Right atrium auricular region (tissue), 2 donors: Measurements from ENCODE around the gene LPAR5. TPM values are rescaled to one million over a fixed set of nuclear protein-coding genes. Genes with fewer than 3 reads are reported as not detected.

Experiments used
- DNase-seq: peaks from one replicate; pipeline ENCODE4 v3.0.0-alpha.2; 2019; ENCODE audit warnings: low spot score
- H3K27ac ChIP-seq, 2 donors: fragments of 200-600 bp; sonication (generic); 1 replicate in 1 of 2; 2 replicates in 1 of 2; pipeline ENCODE4 v1.5.1; 2016 to 2019
- H3K27me3 ChIP-seq, 2 donors: fragments of 200-600 bp; sonication (generic); one replicate each; pipeline versions ENCODE4 v1.5.1 to v1.6.0; 2017 to 2019
- H3K36me3 ChIP-seq: fragments of 200-600 bp; sonication (generic); one replicate; pipeline ENCODE4 v1.5.1; 2016
- H3K4me1 ChIP-seq, 2 donors: fragments of 200-600 bp; sonication (generic); one replicate each; pipeline versions ENCODE4 v1.5.1 to v1.6.0; 2017 to 2019
- H3K4me3 ChIP-seq, 2 donors: fragments of 200-600 bp; sonication (generic); 1 replicate in 1 of 2; 2 replicates in 1 of 2; pipeline ENCODE4 v1.5.1; 2017 to 2019; ENCODE audit warnings: mild to moderate bottlenecking in 1 of 2, moderate library complexity in 1 of 2
- H3K9me3 ChIP-seq, 2 donors: fragments of 200-600 bp; sonication (generic); one replicate each; pipeline ENCODE4 v1.5.1; 2019
- total RNA-seq, 2 donors: library from RNA; depleted of rRNA; stranded (reverse); fragments of >200 nt; gene quantifications; one replicate each; pipeline ENCODE4 v1.1.0, GENCODE V29; 2016
- TF ChIP-seq, protein P1 (sequence below), 2 donors: fragments of 200-600 bp; sonication (generic); IDR thresholded peaks; one replicate each; pipeline ENCODE4 v1.5.1; 2019; ENCODE audit warnings: antibody characterized with exemption in 2 of 2

The LPAR5 gene
- total RNA-seq, 2 donors from 2014 or later: 1.6 to 3.7 TPM

DNA sequence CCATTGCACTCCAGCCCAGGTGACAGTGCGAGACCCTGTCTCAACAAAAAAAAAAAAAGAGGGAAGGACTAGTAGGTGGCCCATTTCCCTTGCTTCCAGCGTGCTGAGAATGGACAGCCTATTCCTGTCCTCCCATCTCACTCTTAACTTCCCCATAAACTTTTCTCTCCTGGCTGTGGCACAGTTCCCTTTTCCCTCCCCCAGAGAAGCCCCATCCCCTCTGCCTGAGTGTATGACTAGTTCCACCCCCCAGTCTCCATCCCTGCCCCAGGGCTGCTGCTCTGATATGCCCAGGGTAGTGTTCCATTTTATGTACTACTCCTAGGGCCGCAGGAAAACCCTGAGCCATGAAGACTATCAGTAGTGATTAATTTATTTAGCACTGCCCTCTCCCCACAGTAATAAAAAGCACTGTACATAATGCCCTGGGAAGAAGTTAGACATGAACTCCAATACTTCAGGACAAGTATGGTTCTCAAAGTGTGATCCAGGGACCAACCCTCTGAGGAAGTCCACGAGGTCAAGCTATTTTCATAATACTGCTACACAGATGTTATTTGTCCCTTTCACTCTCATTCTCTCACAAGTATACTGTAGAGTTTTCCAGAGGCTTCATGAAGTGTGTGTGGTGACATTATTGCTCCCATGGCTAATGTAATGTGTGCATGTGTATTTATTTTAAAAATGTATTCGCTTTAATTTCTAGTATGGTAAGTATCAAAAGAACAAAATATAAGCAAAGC is 17.1 kb downstream of the LPAR5 start:
- Histone ChIP-seq H3K27me3 (no peaks in the 10 kb centered on the region), H3K4me3 (no peak overlapping the region), H3K9me3 (no peaks in the 10 kb centered on the region), H3K36me3 (no peaks in the 10 kb centered on the region), H3K4me1 (peaks cover 0 to 17% of the 10 kb centered on the region in 2 donors), H3K27ac (no peak overlapping the region)
- no peak for DNase-seq
- TF ChIP-seq, protein P1, sequence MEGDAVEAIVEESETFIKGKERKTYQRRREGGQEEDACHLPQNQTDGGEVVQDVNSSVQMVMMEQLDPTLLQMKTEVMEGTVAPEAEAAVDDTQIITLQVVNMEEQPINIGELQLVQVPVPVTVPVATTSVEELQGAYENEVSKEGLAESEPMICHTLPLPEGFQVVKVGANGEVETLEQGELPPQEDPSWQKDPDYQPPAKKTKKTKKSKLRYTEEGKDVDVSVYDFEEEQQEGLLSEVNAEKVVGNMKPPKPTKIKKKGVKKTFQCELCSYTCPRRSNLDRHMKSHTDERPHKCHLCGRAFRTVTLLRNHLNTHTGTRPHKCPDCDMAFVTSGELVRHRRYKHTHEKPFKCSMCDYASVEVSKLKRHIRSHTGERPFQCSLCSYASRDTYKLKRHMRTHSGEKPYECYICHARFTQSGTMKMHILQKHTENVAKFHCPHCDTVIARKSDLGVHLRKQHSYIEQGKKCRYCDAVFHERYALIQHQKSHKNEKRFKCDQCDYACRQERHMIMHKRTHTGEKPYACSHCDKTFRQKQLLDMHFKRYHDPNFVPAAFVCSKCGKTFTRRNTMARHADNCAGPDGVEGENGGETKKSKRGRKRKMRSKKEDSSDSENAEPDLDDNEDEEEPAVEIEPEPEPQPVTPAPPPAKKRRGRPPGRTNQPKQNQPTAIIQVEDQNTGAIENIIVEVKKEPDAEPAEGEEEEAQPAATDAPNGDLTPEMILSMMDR (IDR thresholded peaks at IDR 0.05): no peak

DNA sequence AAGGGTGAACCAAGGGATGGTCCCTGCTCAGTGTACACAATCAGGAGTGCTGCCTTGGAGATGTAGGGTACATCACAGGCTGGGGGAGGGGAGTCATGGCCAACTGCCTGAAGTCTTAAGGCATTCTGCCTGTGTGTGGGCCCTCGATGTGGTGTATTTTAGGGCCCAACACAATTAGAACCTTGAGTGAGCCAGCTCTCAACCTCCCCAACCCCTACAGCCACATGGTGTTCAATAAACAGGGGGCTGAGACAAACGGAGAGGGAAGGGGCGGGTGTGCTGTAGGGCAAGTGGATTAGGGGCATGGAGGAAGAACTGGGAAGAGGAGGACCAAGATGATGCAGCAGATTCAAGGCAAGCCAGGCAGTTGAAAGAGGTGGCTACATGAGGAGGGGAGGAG is 20.0 kb downstream of the LPAR5 start:
- Histone ChIP-seq H3K36me3 (no peaks in the 10 kb centered on the region), H3K9me3 (no peaks in the 10 kb centered on the region), H3K4me3 (no peak overlapping the region), H3K27ac (peak overlapping the region in 1 of 2 donors; percentile 12), H3K27me3 (no peaks in the 10 kb centered on the region), H3K4me1 (peaks cover 0 to 39% of the 10 kb centered on the region in 2 donors)
- TF ChIP-seq, protein P1 (IDR thresholded peaks at IDR 0.05): no peak
- no peak for DNase-seq

DNA sequence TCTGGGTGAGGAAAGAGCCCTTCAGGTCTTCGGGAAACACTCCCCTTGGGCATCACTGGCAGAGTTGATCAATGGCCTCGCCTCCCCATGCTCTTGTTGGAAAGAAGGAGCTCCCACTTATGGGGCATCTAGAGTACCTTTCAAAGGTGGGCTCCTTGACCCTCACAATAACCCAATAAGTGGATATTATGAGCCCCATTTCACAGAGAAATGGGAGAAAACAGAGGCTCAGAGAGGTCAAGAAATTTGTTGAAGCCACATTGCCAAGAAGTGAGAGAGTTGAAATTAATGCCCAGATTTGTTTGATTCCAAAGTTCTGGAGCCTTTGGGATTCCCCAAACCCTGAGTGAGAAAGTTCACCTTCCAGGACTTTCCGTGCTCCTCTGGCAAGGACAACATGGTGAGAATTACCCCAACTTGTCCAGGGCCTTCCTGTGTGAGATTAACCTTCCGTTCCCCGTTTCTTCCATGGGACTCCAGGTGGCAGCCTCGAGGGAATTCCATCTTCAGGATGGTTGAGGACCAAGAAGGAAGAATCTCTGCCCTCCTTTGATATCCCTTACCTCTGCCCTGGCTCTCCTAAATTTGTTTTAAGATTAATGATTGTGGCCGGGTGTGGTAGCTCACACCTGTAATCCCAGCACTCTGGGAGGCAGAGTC is 21.1 kb downstream of the LPAR5 start:
- peak overlapping the region in 1 of 2 donors; percentile 1 for H3K4me3 ChIP-seq
- peaks cover 0 to 31% of the 10 kb centered on the region in 2 donors for H3K4me1 ChIP-seq
- peak overlapping the region; percentile 87 to 98 for H3K27ac ChIP-seq
- no peaks in the 10 kb centered on the region for H3K27me3 ChIP-seq
- H3K36me3 ChIP-seq: no peaks in the 10 kb centered on the region
- H3K9me3 ChIP-seq: no peaks in the 10 kb centered on the region
- no peak for DNase-seq
- TF ChIP-seq, protein P1 (IDR thresholded peaks at IDR 0.05): no peak

DNA sequence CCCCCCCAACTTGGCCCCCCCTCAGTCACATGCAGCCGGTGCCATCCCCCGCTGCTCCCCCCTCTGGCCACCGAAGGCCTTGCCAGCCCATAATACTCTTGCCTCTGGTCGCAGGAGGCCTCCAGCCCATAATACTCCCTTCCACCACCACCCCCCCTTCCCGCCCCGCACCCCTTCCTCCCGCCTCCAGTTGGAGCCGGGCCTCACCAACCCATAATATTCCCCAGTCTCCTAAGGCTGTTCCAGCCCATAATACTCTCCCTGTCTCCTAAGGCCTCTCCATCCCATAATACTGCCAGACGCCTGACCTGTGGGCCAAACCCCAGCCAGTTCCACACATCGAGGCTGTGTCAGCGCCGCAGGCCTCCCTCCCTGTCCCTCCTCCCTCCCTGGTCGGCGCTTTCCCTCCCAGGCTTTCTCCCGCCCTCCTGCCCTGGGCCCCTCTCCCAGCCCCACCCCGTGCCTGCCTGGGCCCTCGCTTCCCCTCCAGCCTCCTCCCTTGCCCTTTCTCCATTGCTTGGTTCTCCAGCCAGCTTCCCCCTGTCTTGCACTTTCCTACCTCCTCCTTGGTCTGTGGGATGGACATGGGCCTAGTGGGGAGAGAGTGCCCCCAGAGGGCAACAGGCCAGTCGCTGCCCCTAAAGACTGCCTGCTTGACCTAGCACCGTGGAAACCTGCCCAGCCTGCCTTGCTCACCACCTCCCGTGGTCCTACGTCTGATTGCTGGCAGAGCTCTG is 21.8 kb downstream of the LPAR5 start:
- no peaks in the 10 kb centered on the region for H3K9me3 ChIP-seq
- TF ChIP-seq, protein P1 (IDR thresholded peaks at IDR 0.05): no peak
- H3K4me1 ChIP-seq: peaks cover 0 to 31% of the 10 kb centered on the region in 2 donors
- H3K4me3 ChIP-seq: peak overlapping the region in 1 of 2 donors; percentile 1
- no peaks in the 10 kb centered on the region for H3K36me3 ChIP-seq
- H3K27ac ChIP-seq: peak overlapping the region; percentile 87 to 98
- H3K27me3 ChIP-seq: no peaks in the 10 kb centered on the region
- peak; percentile 93 for DNase-seq

DNA sequence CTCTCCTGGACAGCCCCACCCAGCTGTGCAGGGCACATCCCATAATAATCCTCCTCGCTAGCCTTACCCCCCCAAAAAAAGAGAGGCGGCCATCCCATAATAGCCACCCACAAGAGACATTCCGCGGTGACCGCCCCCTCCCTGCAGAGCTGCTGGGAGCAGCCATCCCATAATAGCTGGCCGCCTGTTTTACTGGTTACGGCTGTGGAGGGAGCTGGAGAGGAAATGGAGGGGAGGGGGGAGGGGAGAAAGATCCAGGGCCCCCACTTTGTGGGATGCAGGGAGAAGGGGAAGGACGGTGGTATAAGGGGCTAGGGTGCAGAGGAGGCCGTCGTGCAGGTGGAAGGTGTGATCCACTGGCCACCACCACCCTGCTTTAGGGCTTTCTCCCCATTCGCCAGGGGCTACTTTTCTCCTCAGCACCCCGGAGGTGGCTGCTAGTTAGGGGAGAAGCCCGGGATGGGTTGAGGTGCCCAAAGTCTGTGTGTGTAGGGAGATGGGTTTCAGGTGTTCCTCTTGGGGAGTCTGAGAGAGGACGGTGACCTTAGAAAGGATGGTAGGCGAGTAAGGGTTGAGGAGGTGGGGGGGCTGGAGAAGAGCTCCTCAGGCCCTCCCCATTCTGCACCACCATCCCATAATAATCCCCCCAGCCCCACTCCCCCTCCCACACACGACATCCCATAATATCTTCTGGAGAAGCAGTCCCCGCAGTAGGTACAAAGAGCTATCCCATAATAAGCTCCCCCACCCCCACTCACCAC is 22.6 kb downstream of the LPAR5 start:
- H3K9me3 ChIP-seq: no peaks in the 10 kb centered on the region
- H3K27ac ChIP-seq: peak overlapping the region; percentile 87 to 98
- no peaks in the 10 kb centered on the region for H3K36me3 ChIP-seq
- H3K4me1 ChIP-seq: peaks cover 0 to 32% of the 10 kb centered on the region in 2 donors
- TF ChIP-seq, protein P1 (IDR thresholded peaks at IDR 0.05): no peak
- H3K4me3 ChIP-seq: peak overlapping the region in 1 of 2 donors; percentile 38
- H3K27me3 ChIP-seq: no peaks in the 10 kb centered on the region
- peak; percentile 76 for DNase-seq
